GM21360 (cell line): Measurements from ENCODE around the gene CMTM4.
"Not testable (repeated sequence)": the region's sequence is repeated elsewhere in the genome, so short reads cannot be mapped to it uniquely, and the experiment has no call there.

ENCODE experiments used
- ATAC-seq: cut with Tn5 transposase; IDR thresholded peaks from one replicate; pipeline ENCODE4 v1.9.1; 2021; ENCODE audit warnings: mild to moderate bottlenecking, moderate library complexity; ENCODE audit not compliant: unreplicated experiment

Gene CMTM4

GRCh38 chr16:66596986-66597848 lies 99.3 kb downstream of the CMTM4 start:
- ATAC-seq, result peak; percentile 52

GRCh38 chr16:66596559-66596958 lies 100.0 kb downstream of the CMTM4 start:
- ATAC-seq, result not testable (repeated sequence)

- peak; percentile 43 for ATAC-seq
These were observed 101.8 kb downstream of the CMTM4 start for GRCh38 chr16:66594739-66595138.

DNA sequence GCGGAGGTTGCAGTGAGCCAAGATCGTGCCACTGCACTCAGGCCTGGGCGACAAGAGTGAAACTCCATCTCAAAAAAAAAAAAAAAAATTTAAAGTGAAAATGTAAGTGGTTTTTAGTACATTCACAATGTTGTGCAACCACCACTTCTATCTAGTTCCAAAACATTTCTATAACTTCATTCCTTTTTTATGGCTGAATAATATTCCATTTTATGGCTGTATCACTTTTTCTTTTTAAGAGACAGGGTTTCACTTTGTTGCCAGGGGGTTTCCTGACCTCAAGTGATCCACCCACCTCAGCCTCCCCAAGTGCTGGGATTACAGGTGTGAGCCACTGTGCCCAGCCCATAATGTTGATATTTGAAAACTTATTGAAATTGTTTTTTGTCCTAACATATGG lies 103.7 kb downstream of the CMTM4 start:
- no peak for ATAC-seq

- ATAC-seq, result no peak
These were observed 104.3 kb downstream of the CMTM4 start for GRCh38 chr16:66592241-66592640.

- ATAC-seq, result no peak
These were observed 105.5 kb downstream of the CMTM4 start for GRCh38 chr16:66591018-66591417.

GRCh38 chr16:66590322-66590721 lies 106.2 kb downstream of the CMTM4 start:
- no peak for ATAC-seq

GRCh38 chr16:66588981-66589713 lies 107.4 kb downstream of the CMTM4 start:
- ATAC-seq, result peak; percentile 82

GRCh38 chr16:66587881-66588600 lies 108.5 kb downstream of the CMTM4 start:
- ATAC-seq, result no peak

DNA sequence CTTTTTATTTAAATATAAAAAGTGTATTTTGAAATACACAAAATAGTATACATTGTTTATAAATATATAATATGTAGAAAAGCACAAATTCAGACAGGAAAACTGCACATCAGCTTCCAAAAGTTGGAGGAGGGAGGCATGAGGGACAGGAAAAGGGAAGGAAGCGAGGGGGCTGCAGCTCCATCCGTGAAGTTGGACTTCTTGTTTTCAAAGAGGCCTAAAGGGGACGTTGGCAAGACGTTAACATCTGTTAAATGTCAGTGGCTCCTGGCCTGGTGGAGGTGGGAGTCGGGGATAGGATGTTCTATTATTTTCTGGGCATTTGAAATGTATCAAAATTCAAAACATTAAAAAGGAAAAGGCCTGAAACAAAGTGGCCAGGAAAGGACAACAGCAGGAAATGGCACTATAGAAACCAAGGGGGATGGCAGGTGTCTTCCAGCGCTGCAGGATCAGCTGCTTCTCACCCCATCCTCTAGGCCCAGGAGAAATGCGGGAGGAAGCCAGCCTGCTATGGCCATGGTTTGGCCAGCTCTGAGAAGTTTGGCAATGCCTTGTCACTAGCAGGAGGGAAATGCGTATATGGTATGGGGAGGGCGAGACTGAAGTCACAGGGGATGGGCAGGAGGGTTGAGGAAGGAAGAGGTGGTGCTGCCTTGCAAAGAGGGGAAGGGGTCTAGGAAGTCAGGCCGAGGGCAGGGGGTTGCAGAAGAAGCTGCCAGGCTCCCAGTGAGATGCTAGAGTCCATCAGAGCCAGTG lies 110.9 kb downstream of the CMTM4 start:
- no peak for ATAC-seq

- no peak for ATAC-seq
These were observed 115.1 kb downstream of the CMTM4 start for GRCh38 chr16:66581246-66581952.

- ATAC-seq, result no peak
These were observed 115.8 kb downstream of the CMTM4 start for GRCh38 chr16:66580605-66581209.

- no peak for ATAC-seq
These were observed 117.7 kb downstream of the CMTM4 start, which contains the start of gene CMTM2 for GRCh38 chr16:66578651-66579531. Gene CMTM2 (plus strand): TSS chr16:66579463. CDS start chr16:66579608, 145 bp downstream.

DNA sequence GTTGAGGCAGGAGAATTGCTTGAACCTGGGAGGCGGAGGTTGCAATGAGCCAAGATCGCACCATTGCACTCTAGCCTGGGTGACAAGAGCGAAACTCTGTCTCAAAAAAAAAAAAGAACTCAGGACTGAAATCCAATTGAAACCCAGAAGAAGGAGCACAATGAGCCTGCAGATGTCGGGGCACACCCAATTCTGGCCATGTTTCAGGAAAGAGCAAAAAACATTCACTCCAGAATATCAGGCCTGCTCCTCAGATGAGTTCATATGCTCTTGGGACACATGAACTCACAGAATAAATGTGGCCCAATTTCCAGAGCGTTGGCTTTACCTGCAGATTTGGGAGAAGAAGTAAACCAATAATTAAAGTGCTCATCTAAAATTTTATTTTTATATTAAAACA lies 120.2 kb downstream of the CMTM4 start:
- no peak for ATAC-seq

DNA sequence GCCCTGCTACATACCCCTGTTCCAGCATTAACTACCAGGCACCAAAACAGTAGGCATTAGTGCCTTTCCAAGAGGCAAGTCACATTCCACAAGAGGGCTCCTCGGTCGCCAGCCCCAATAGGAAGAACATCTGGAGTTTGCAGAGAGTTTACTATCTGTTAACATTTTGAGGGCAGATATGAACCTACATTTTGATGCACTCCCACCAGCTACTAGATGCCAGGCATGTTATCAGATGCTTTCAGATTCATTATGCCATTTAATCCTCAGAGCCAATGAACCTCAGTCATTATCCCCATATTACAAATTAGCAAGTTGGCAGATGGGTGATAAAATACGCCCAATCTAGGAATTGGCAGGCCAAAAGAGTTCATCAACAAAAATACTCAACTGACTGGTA lies 121.5 kb downstream of the CMTM4 start:
- ATAC-seq, result no peak

DNA sequence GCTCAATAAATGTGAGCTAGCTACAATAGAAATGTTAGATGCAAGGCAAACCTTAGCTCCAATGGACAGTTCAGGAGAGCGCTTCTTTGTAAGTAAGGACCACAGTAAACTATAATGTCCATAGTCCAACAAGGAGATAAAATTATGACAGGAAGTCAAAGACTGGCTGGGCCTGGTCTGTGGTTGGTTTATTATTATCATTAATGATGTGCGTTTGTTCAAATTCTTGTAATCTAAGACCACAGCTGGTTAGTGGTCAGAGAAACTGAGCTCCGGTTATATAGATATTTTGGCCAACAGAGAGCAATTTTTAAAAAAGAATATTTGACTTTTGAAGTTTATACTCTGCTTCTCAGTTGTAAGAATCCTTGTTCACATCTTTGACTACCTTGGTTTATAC lies 122.0 kb downstream of the CMTM4 start:
- no peak for ATAC-seq

- no peak for ATAC-seq
These were observed 122.5 kb downstream of the CMTM4 start for GRCh38 chr16:66574081-66574480.

DNA sequence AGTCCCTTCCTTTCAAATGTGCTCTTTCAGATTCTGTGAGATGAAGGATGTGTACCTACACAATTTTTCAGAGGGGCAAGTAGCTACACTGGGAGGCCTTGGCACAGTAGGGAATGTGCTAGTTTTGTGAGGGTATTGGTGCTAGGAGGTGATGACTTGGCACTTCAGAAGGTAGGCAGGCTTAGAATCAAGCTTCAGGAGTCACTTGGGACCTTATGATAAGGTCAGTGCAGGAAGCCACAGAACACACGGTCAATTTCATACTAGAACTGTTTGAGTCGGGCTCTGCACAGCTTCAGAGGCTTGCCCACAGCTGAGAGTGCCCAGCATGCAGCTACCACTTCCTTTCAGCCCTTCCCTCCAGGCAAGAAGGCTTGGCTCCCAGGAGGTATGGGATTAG lies 124.2 kb downstream of the CMTM4 start:
- no peak for ATAC-seq
